Inflammatory macrophage treated with lipopolysaccharide for 1 hour (primary cell): ENCODE results near the gene RASGRF1.

Experiments
- DNase-seq, 2 donors: peaks; one replicate each; pipeline ENCODE4 v3.0.0-alpha.2; 2020 to 2022

The RASGRF1 gene

DNA sequence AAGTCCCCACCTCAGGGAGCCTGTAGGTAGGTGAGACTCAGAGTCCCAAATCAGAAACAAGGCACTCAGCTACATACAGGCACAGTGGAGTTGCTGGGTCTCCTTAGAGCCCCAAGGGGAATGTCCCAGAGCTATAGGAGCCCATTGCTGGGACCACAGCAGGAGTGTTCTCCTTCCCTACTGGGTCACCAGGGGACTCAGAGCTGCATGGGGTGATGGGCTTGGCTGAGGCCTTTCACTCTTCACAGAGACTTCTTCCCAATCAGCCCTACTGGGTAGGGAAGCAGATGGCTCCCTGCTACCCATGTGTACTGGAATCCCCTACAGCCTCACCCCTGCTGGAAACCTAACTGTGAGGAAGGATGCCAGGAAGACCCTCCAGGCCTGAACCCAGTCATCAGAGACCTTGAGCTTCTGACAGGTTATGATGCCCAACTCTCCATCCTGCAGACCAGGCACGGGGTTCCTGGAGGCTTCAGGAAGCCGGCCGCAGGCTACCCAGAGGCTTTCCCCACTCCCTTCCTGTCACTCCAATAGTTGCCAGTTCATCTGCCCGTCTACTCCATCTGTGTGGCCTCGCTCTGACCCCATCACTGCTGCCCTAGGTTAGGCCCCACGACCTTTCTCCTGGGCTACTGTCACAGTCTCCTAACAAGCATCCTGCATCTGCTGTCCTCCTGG is 24.0 kb downstream of the RASGRF1 start:
- DNase-seq: no peak

GRCh38 chr15:79065706-79066376 is 24.7 kb downstream of the RASGRF1 start:
- no peak for DNase-seq

- no peak for DNase-seq
These were observed 25.2 kb downstream of the RASGRF1 start for GRCh38 chr15:79065361-79065705.

GRCh38 chr15:79064496-79064895 is 26.1 kb downstream of the RASGRF1 start:
- no peak for DNase-seq

DNA sequence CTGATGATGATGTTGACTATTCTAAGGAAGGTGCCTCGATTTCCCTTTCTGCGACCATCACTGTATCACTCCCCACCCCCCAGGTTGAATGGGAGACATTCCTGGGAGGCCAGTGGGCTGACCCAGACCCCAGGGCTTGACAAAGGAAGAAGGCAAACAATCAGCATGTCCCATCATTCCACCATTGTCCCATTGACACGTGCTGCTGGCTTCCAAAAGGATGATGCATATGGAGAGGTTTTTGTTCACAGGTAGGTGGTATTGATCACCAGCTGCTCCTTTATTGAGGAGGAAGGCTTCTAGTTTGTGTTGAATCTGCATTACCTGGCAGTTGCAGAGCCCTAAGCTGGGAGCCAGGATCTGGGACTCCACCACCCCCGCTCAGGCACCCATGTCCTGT is 30.4 kb downstream of the RASGRF1 start:
- DNase-seq: no peak

GRCh38 chr15:79059081-79059572 is 31.5 kb downstream of the RASGRF1 start:
- no peak for DNase-seq

DNA sequence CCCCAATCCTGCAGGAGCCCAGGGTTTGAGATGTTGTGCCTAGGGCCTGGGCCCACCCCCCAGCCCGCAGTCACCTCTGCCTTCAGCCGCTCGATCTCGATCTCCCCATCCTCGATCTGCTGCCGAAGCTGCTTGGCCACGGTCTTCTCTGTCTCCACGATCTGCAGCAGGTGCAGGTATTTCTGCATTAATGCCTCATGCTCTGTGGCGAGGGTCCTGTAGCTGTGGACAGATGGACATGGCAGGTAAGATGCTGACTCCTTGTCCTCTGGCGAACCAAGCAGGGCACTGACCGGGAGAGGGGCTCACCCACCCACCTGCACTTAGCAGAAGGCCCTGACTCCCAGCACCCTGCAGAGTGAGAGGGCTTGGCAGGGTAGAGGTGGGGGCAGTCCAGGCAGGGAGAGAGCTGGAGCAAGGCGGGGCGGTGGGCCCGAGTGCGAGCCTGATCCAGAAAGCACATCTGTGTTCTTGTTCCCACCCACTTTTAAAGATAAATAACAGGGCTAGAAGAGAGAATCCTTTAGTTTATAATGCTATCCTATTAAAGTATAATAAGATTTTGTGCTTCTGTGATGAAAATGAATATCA is 32.2 kb downstream of the RASGRF1 start:
- DNase-seq: no peak

DNA sequence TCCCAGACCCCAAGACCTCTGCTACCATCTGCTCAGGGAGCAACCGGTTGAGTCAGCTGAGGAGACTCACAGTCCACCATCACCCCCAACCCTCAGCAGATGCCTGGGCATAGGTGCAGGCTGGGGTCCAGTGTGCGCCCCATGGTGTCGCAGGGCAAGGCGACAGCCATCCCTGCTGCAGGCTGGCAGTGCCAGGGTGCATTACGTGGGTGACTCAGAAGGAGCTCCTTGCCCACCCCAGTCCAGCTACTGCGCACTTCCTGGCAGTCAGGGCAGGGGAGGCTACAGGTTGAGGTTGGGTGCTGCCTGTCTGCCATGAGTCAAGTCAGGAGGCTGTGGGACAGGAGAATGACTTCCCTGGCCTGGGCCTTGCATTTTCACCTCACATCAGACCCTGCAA is 33.5 kb downstream of the RASGRF1 start:
- no peak for DNase-seq

DNA sequence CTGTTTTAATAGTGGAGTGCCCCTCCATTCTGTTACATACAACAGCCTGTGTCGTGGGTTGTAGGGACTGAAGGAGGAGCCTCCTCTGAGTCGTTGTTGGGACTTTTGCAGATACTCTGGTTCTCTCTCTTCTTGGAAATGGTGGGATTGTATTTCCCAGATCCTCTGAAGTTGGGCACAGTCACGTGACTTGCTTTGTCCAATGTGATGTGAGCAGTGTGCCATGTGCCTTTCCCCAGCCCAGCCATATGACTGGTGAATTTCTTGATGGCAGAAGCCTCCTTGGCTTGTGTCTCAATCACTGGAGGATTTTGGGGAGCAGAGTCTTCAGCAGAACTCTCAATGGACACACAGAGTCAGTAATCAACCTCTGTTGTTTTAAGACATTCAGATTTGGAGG is 36.2 kb downstream of the RASGRF1 start:
- DNase-seq: no peak

GRCh38 chr15:79053894-79054293 is 36.7 kb downstream of the RASGRF1 start:
- no peak for DNase-seq

- DNase-seq: no peak
These were observed 38.4 kb downstream of the RASGRF1 start for GRCh38 chr15:79051941-79052731.

GRCh38 chr15:79051029-79051428 is 39.6 kb downstream of the RASGRF1 start:
- DNase-seq: no peak

GRCh38 chr15:79050341-79050740 is 40.2 kb downstream of the RASGRF1 start:
- no peak for DNase-seq

- DNase-seq: no peak
These were observed 41.2 kb downstream of the RASGRF1 start for GRCh38 chr15:79049416-79049815.

DNA sequence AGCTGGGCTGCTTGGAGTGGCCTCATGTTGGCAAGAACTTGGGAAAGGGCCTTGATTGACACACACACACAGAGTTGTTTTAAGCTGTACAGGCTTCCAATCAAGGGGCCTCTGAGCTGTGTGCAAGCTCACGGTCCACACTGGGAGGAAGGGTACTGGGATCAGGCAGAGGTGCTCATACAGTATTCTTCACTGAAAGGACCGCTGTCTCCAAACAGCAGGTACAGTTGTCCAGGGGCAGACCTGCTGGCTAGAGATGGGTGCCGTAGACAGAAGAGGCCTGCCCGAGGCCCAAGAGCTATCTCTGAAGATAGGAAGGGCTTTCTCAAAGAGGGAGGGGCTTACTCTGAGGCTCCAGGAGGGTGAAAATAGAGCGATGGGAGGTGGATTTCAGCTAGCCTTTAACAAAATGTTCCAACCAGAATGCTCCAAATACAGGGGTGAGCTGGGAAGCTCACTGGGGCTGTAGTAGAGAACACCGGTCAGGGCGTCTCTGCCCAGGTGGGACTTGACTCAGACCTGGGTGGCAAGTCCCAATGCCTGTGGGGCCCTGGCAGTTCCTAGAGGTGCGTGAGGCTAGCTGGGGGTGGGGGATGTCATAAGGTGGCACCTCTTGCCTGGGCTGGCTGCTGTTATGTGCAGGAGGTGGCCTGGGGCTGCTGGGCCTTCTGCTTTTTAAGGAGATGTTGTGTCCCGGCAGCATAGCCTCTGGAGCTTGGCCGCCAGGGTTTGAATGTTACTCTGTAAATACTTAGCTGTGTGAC is 42.7 kb downstream of the RASGRF1 start:
- DNase-seq: no peak

DNA sequence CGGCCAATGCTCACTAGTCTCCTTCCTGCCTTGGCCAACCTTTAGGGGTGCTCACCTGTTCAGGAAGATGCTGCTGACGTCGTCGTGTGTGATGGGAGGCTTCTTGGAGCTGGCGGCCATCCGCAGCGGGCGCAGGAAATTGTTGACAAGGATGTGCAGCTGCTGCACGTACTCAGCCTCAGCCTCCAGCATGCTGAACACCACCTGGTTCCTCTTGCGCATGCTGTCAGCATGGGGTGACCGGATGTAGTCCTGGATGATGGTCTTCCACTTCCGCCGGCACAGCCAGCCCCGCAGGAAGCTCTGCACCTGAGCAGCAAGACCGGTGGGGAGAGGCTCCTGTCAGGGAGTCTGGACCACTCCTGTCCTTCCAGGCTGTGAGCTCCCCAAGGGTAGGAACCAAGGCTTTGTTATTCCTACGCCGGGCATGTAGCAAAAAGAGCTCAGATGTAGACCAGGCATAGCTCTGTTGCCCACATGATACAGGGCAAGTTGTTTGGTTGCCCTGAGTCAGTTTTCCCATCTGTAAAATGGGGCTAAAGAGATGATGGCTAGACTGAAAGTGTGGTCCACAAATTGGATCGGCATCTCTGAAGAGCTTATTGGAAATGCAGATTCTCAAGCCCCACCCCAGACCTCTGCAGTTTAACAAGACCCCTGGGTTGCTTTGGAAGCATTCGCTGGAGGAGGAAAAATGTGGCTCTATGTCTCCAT is 43.7 kb downstream of the RASGRF1 start:
- no peak for DNase-seq

DNA sequence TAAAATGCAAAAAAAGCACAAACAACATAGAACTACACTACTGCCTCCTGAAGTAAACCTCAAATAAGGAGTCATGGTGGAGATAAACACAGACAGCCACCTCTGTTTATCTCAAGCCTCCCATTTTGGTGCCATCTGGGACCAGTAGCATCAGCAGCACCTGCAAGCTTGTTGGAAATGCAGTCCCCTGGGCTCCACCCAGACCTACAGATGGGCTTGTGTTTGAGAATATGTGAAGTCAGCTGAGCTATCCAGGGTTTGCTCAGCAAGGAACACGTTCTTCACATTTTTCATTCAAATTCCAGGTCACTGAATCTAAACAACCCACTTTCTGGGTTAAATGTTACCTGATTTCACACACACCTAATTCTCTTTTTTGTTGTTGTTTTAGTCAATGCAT is 45.5 kb downstream of the RASGRF1 start:
- no peak for DNase-seq

- no peak for DNase-seq
These were observed 48.2 kb downstream of the RASGRF1 start for GRCh38 chr15:79042213-79042928.

GRCh38 chr15:79041601-79042168 is 48.9 kb downstream of the RASGRF1 start:
- no peak for DNase-seq

DNA sequence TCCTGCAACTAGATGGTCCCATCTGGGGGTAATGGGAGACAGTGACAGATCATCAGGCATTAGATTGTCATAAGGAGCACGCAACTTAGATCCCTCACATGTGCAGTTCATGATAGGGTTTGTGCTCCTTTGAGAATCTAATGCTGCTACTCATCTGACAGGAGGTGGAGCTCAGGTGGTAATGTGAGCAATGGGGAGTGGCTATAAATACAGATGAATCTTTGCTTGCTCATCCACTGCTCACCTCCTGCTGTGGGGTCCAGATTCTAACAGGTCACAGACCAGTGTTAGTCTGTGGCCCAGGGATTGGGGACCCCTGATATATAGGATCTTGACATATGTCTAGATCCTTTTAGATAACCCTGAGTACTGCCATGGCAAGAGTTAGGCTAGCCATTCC is 52.7 kb downstream of the RASGRF1 start:
- no peak for DNase-seq

- DNase-seq: no peak
These were observed 54.3 kb downstream of the RASGRF1 start for GRCh38 chr15:79036323-79036722.
